Transverse colon (tissue), 4 donors: Measurements from ENCODE around the gene TMEM222.

Experiments
- POLR2AphosphoS5 ChIP-seq, 3 donors: sonication (generic); formaldehyde crosslinking; IDR thresholded peaks; one replicate each; pipeline ENCODE4 v1.6.1; 2016; ENCODE audit warnings: antibody characterized with exemption in 3 of 3
- TF ChIP-seq, protein P1 (sequence below), 5 experiments: fragments of 200-600 bp in 3 of 5; fragments of 450-650 bp in 2 of 5; sonication (generic) in 3 of 5; IDR thresholded peaks; 1 replicate in 2 of 5; 2 replicates in 3 of 5; pipeline ENCODE4 v1.5.1; 2016 to 2017; ENCODE audit warnings: antibody characterized with exemption in 5 of 5, inconsistent platforms in 3 of 5, mild to moderate bottlenecking in 2 of 5, moderate library complexity in 1 of 5

DNA sequence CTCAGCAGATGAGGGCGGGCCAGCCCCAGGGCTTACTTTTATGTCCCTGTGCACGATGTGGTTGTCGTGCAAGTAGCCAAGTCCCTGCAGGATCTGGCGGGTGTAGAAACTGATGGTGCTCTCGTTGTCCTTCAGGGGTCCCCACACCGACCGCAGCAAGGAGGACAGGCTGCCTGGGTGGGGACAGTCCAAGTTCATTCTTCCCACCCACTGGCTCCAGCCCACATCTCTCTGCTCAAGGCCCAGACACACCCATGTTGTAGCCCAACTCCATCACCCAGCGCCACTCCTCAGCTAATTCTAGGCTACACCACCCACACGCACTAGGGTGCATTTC is 37.8 kb downstream of the TMEM222 start:
- TF ChIP-seq, protein P1, sequence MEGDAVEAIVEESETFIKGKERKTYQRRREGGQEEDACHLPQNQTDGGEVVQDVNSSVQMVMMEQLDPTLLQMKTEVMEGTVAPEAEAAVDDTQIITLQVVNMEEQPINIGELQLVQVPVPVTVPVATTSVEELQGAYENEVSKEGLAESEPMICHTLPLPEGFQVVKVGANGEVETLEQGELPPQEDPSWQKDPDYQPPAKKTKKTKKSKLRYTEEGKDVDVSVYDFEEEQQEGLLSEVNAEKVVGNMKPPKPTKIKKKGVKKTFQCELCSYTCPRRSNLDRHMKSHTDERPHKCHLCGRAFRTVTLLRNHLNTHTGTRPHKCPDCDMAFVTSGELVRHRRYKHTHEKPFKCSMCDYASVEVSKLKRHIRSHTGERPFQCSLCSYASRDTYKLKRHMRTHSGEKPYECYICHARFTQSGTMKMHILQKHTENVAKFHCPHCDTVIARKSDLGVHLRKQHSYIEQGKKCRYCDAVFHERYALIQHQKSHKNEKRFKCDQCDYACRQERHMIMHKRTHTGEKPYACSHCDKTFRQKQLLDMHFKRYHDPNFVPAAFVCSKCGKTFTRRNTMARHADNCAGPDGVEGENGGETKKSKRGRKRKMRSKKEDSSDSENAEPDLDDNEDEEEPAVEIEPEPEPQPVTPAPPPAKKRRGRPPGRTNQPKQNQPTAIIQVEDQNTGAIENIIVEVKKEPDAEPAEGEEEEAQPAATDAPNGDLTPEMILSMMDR (IDR thresholded peaks at IDR 0.05): no peak
- TF ChIP-seq POLR2AphosphoS5 (IDR thresholded peaks at IDR 0.05): no peak
